Measurements from ENCODE around the gene ARID1B. TPM values are rescaled to one million over a fixed set of nuclear protein-coding genes. Genes with fewer than 3 reads are reported as not detected.

Gene ARID1B
- total and polyA plus RNA-seq, 2 of the 13 experiments (the other 11 are each of a cell fraction or from before 2014, with no cell fraction given), result 20.1 to 32.6 TPM

- TF ChIP-seq ZNF609 (CRISPR knock-in tag; IDR thresholded peaks at IDR 0.05; ENCODE audit: borderline replicate concordance) (no peak), ZNF33B (CRISPR knock-in tag; IDR thresholded peaks at IDR 0.05) (no peak), ZNF83 (CRISPR knock-in tag; IDR thresholded peaks at IDR 0.05; ENCODE audit: borderline replicate concordance) (no peak), AGO1 (IDR thresholded peaks at IDR 0.05; ENCODE audit: low read depth, low read length, poor library complexity, severe bottlenecking) (no peak), ZNF44 (CRISPR knock-in tag; IDR thresholded peaks at IDR 0.05) (no peak), ZNF703 (CRISPR knock-in tag; IDR thresholded peaks at IDR 0.05; ENCODE audit: borderline replicate concordance) (no peak), CENPX (CRISPR knock-in tag; IDR thresholded peaks at IDR 0.05) (no peak), ZNF556 (CRISPR knock-in tag; IDR thresholded peaks at IDR 0.05; ENCODE audit: borderline replicate concordance) (no peak), ZNF446 (CRISPR knock-in tag; IDR thresholded peaks at IDR 0.05) (no peak), REST (IDR thresholded peaks at IDR 0.05; ENCODE audit: borderline replicate concordance in 1 of 2, low read depth in 1 of 2, low read length in 2 of 2) (no peak), ZBTB39 (CRISPR knock-in tag; IDR thresholded peaks at IDR 0.05) (no peak)
Observed at GRCh38 chr6:157047328-157047727, 270.1 kb downstream of the ARID1B start (continued).
